Nephron (organoid): ENCODE data around the gene CREB3L2.
A peak's percentile ranks its signal among the peaks of the same experiment; 100 is the strongest.

Source experiments
- H3K27ac Mint-ChIP-seq, 3 experiments: 2 replicates each; pipeline ENCODE4 v1.8.0; 2020; ENCODE audit warnings: mixed read lengths in 3 of 3, mild to moderate bottlenecking in 2 of 3, moderate library complexity in 1 of 3
- H3K27me3 Mint-ChIP-seq: 2 replicates; pipeline ENCODE4 v1.8.0; 2021; ENCODE audit warnings: low read depth, mild to moderate bottlenecking, moderate library complexity, mixed read lengths
- H3K36me3 Mint-ChIP-seq: 2 replicates; pipeline ENCODE4 v1.8.0; 2020; ENCODE audit warnings: low read depth, mixed read lengths
- H3K4me1 Mint-ChIP-seq: 2 replicates; pipeline ENCODE4 v1.8.0; 2020; ENCODE audit warnings: mixed read lengths
- H3K4me3 Mint-ChIP-seq, 3 experiments: 2 replicates each; pipeline ENCODE4 v1.8.0; 2020; ENCODE audit warnings: mild to moderate bottlenecking in 3 of 3, mixed read lengths in 3 of 3, moderate library complexity in 2 of 3
- H3K9me3 Mint-ChIP-seq: 2 replicates; pipeline ENCODE4 v1.8.0; 2020; ENCODE audit warnings: mixed read lengths
- CTCF ChIP-seq, 3 experiments: fragments of 200-600 bp; sonication (generic); IDR thresholded peaks; one replicate each; pipeline ENCODE4 v1.5.0; 2021; ENCODE audit warnings: antibody characterized with exemption in 3 of 3; ENCODE audit not compliant: unreplicated experiment in 3 of 3

The CREB3L2 gene

GRCh38 chr7:137976232-137976631 lies 25.7 kb downstream of the CREB3L2 start:
- H3K4me3 Mint-ChIP-seq = peak overlapping the region in 2 of 3 experiments; percentile 15 to 19
- no peaks in the 10 kb centered on the region for H3K9me3 Mint-ChIP-seq
- peaks cover 53% of the 10 kb centered on the region for H3K4me1 Mint-ChIP-seq
- peak overlapping the region; percentile 59 to 95 (median 94) for H3K27ac Mint-ChIP-seq
- no peaks in the 10 kb centered on the region for H3K27me3 Mint-ChIP-seq
- TF ChIP-seq CTCF (IDR thresholded peaks at IDR 0.05; ENCODE audit: unreplicated experiment in 3 of 3) = no peak
- H3K36me3 Mint-ChIP-seq = peaks cover 13% of the 10 kb centered on the region

- Mint-ChIP-seq H3K9me3 (no peaks in the 10 kb centered on the region), H3K27me3 (no peaks in the 10 kb centered on the region), H3K4me1 (peaks cover 51% of the 10 kb centered on the region), H3K27ac (peak overlapping the region; percentile 59 to 95 (median 94)), H3K4me3 (peak overlapping the region in 1 of 3 experiments; percentile 32), H3K36me3 (peaks cover 11% of the 10 kb centered on the region)
- no peak for TF ChIP-seq CTCF (IDR thresholded peaks at IDR 0.05; ENCODE audit: unreplicated experiment in 3 of 3)
Measured at GRCh38 chr7:137975768-137976167, 26.1 kb downstream of the CREB3L2 start.

- Mint-ChIP-seq H3K9me3 (no peaks in the 10 kb centered on the region), H3K27ac (peak overlapping the region; percentile 59 to 95 (median 94)), H3K4me1 (peaks cover 55% of the 10 kb centered on the region), H3K4me3 (peak overlapping the region in 1 of 3 experiments; percentile 22), H3K36me3 (peaks cover 15% of the 10 kb centered on the region), H3K27me3 (no peaks in the 10 kb centered on the region)
- TF ChIP-seq CTCF (IDR thresholded peaks at IDR 0.05; ENCODE audit: unreplicated experiment in 3 of 3) = no peak
Measured at GRCh38 chr7:137975221-137975620, 26.7 kb downstream of the CREB3L2 start.

GRCh38 chr7:137974766-137975165 lies 27.1 kb downstream of the CREB3L2 start:
- Mint-ChIP-seq H3K36me3 (peaks cover 17% of the 10 kb centered on the region), H3K4me3 (peak overlapping the region in 1 of 3 experiments; percentile 13), H3K27me3 (no peaks in the 10 kb centered on the region), H3K4me1 (peaks cover 60% of the 10 kb centered on the region), H3K9me3 (no peaks in the 10 kb centered on the region), H3K27ac (peak overlapping the region; percentile 59 to 95 (median 94))
- no peak for TF ChIP-seq CTCF (IDR thresholded peaks at IDR 0.05; ENCODE audit: unreplicated experiment in 3 of 3)

- Mint-ChIP-seq H3K4me1 (peaks cover 57% of the 10 kb centered on the region), H3K36me3 (peaks cover 34% of the 10 kb centered on the region), H3K27me3 (no peaks in the 10 kb centered on the region), H3K27ac (peak overlapping the region; percentile 83 to 95 (median 91)), H3K9me3 (peaks cover 2% of the 10 kb centered on the region), H3K4me3 (peak overlapping the region in 1 of 3 experiments; percentile 48)
- no peak for TF ChIP-seq CTCF (IDR thresholded peaks at IDR 0.05; ENCODE audit: unreplicated experiment in 3 of 3)
Measured at GRCh38 chr7:137970253-137970975, 31.5 kb downstream of the CREB3L2 start.

GRCh38 chr7:137969828-137970227 lies 32.1 kb downstream of the CREB3L2 start:
- H3K27ac Mint-ChIP-seq = peak overlapping the region; percentile 83 to 95 (median 91)
- no peaks in the 10 kb centered on the region for H3K27me3 Mint-ChIP-seq
- H3K4me3 Mint-ChIP-seq = no peak overlapping the region
- H3K4me1 Mint-ChIP-seq = peaks cover 52% of the 10 kb centered on the region
- peaks cover 34% of the 10 kb centered on the region for H3K36me3 Mint-ChIP-seq
- peaks cover 2% of the 10 kb centered on the region for H3K9me3 Mint-ChIP-seq
- no peak for TF ChIP-seq CTCF (IDR thresholded peaks at IDR 0.05; ENCODE audit: unreplicated experiment in 3 of 3)
